Measurements from ENCODE around the gene CCDC33. TPM values are rescaled to one million over a fixed set of nuclear protein-coding genes. Genes with fewer than 3 reads are reported as not detected.

Gene CCDC33
- polyA plus RNA-seq, 12 donors = 0.17 to 0.36 (median 0.22) TPM; not detected in 9

- DNase-seq = no peak
These were observed 6.4 kb upstream of the CCDC33 start for GRCh38 chr15:74229686-74230085.

GRCh38 chr15:74231475-74231874 is 4.7 kb upstream of the CCDC33 start:
- DNase-seq = no peak

DNA sequence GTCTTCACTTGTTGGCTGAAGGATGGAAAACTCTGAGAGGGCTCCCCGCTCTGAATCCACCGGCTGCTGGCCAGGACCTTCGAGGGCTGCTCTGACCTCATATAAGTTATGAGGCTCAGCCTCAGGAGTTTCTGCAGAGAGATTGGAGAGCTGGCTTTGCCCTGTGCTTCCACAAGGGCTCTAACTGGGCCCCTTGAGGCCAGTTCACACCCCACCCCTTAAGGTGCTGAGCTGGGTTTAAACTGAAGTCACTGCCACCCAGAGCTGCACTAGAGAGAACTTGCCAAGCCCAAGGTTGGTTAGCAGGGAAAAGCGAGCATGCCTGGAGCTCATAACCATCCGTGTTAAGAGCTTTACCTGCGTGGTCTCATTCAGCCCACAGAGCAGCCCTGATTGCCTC is 2.8 kb upstream of the CCDC33 start:
- no peak for DNase-seq

DNA sequence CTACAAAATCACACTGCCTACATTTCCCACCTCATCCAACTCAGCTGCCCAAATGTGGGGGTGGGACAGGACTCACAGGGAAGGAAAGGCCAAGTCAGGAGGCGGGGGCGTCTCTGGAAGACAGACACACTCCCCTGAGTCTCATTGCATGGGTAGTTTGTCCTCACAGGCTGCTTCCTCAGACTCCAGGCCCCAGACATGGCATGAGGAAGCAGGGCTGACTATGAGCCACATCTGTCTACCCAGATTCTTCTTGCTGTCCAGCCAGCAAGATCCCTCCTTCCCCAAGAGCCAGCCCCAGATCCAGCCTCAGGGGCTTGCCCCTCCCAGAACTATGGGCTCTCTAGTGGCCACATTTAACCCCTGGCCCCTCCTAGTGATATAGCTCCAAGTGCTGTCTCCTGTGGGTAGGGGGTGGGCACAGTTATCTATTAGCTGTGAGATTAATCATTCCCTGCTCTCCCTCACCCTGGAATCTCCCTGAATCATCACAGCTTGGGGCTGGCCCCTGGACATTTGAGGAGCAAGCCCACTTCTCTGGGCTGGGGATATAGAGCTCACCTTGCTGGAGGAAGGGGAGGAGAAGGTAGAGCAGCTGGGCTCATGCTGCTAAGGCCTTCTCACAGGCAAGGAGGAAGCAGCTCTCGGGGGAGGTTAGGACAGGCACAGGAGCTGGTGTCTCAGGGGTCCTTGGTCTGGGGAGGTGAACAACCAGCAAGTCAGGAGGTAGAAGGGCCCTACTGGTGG is 2.1 kb upstream of the CCDC33 start:
- DNase-seq = no peak

DNA sequence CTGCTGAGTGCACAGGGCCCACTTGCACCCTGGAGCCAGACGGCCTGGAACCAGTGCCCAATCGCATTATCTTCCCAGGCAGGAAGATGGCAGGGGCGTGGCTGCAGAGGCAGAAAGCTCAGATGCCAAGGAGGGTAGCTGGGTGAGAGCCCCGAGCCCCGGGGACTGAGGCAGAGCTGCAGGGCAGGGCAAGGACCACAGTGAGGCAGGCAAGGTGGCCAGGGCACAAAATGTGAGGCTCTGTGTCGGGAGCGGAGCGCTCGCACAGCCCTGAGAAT is 1.6 kb upstream of the CCDC33 start:
- DNase-seq = no peak

GRCh38 chr15:74239051-74239705 is 3.1 kb downstream of the CCDC33 start:
- no peak for DNase-seq

GRCh38 chr15:74240002-74240568 is 4.0 kb downstream of the CCDC33 start:
- no peak for DNase-seq

GRCh38 chr15:74240897-74241614 is 4.9 kb downstream of the CCDC33 start:
- DNase-seq = no peak

GRCh38 chr15:74242441-74243185 is 6.5 kb downstream of the CCDC33 start:
- no peak for DNase-seq

DNA sequence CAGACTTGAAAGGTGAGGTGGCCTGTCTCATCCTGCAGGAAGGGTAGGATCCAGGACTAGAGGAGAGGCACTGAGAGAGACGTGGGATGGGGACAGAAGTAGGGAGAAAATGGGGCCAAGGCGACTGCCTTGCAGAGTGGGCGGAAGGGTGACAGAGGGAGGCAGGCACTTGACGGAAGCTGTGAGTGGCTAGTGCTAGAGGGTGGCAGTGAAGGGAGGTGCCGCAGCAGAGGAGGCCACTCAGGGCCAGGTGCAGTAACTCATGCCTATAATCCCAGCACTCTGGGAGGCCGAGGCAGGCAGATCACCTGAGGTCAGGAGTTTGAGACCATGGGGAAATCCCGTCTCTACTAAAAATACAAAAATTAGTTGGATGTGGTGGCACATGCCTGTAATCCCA is 7.3 kb downstream of the CCDC33 start:
- no peak for DNase-seq

DNA sequence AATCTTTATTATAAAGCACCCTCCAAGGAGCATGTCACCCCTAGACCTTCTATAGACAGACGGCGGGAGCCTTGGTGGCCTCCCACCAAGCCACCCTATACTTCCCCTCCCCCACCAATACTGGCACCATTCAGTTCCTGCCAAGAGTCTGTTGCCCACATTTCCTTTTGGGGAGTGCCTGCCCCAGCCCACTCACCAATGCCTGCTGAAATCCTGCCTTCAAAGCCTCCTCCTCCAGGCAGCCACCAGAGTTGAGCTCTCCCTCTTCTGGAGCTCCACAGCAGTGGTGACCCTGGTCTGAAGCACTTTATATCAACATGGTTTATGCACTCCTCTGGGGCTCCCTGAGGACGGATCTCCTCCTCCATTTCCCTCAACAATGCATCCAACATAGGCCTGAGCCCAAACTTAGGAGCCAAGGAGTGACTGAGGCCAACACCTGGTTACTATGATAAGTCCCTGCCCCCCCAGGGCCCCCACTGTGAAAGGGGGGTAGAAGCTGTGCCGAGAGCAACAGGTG is 8.8 kb downstream of the CCDC33 start:
- DNase-seq = no peak

- no peak for DNase-seq
These were observed 9.3 kb downstream of the CCDC33 start for GRCh38 chr15:74245342-74245931.

- no peak for DNase-seq
These were observed 14.1 kb downstream of the CCDC33 start for GRCh38 chr15:74250266-74250665.

DNA sequence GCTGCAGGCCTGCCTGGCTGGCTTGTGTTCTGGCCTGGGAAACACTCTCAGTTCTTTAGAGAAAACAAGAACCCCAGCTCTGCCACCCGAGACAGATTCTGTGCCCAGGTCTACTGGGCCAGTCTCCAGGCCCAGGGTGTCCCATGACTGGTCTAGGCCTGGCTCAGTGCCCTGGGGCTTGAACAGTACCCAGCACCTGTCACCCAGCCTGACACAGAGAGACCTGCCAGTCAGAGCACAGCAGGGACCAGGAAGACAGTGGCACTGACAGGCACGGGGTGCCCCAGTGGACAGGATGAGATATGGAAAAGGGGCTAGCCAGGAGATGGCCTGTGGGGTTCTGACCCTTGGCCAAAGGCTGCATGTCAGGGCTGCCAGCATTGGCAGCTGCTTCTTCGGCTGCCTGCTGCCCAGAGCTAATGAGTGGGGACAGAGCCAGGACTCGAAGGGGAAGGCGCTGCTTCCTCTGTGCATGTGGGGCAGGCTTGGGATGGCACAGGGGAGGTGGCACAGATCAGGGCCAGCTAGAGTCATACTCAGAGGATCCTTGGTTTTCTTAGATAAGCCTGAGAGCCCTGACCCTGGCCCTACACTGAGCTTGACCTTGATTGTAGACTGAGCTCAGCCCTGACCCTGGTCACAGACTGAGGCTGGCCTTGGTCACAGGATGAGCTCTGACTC is 15.1 kb downstream of the CCDC33 start:
- DNase-seq = no peak

DNA sequence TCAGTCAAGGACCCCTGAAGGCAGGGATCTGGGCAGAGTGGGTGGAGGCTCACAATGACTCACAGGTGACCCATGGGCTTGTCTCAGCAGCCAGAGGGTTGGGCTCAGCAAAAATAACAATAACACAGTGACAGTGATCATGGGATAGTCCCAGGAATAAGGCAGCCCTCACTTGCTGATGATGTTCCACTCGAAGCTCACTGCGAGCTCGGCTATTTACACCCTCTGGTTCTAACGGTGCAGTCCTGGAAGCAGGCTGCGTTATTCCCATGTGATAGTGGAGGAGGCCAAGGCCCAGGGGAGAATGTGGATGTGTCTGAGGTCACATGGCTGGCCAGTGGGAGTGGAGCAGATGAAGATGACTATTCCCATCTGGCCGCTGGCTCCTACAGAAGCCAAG is 16.2 kb downstream of the CCDC33 start:
- DNase-seq = no peak

DNA sequence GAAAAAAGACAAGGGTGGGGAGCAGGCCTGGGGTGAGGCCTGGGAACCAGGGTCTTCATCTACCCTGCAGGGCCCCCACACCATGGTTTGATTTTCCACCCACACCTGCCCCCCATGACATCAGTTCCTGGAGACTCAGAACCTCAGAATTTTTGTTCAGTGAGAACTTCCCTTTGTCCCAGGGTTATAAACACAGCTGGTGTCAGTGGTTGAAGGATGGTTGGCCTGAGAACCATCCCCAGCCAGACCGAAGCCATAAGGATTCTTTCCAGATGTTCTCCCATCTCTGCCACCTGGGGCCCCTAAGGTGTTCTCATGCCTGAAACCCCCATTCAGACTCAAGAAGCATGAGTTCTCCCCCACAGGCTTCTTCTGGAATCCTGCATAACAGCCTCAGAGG is 16.6 kb downstream of the CCDC33 start:
- no peak for DNase-seq

DNA sequence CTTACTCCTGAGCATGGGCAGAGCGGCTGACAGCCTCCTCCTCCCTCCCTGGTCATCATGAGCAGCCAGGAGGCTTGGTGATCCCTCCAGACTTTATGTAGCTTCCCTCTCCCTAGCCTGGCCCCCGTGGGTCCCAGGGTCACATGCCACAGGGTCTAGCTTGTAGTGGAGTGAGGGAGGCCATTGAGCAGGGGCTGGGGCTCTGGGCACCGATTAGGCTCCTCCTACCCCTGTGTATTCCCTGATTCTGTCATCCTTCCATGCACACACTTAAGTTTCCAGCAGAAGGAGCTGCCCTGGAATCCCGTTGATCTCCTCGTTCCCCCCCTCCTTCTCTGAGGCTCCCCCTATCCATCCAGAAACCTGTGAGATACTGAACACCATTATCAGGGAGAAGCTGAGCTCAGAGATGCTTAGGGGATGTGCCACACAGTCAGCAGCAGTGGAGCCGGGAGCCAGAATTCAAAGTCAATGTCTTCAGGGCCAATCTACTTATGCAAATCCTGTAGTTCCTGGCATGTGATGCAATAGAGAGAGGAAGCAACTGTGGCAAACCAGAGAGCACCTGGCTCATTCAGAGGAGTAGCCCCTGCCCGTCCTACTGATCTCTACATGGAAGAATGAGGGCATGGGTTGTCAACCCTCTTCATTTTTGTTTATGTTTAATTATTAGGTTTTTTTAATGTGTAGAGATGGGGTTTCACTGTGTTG is 17.2 kb downstream of the CCDC33 start:
- DNase-seq = no peak

GRCh38 chr15:74257105-74257504 is 21.0 kb downstream of the CCDC33 start:
- no peak for DNase-seq

GRCh38 chr15:74257623-74258022 is 21.5 kb downstream of the CCDC33 start:
- DNase-seq = no peak
